GM19240 (cell line): Measurements from ENCODE around the gene ITGA6.

Experiments used
- DNase-seq: peaks from one replicate; pipeline ENCODE4 v3.0.0; 2011; ENCODE audit warnings: low spot score; ENCODE audit not compliant: insufficient read length

The ITGA6 gene

GRCh38 chr2:172427256-172427989 is at the start of gene ITGA6:
Gene ITGA6, plus strand, starts transcription at chr2:172427586.
- DNase-seq = no peak

- DNase-seq = no peak
Measured at GRCh38 chr2:172380436-172381274, 46.7 kb upstream of the ITGA6 start.

DNA sequence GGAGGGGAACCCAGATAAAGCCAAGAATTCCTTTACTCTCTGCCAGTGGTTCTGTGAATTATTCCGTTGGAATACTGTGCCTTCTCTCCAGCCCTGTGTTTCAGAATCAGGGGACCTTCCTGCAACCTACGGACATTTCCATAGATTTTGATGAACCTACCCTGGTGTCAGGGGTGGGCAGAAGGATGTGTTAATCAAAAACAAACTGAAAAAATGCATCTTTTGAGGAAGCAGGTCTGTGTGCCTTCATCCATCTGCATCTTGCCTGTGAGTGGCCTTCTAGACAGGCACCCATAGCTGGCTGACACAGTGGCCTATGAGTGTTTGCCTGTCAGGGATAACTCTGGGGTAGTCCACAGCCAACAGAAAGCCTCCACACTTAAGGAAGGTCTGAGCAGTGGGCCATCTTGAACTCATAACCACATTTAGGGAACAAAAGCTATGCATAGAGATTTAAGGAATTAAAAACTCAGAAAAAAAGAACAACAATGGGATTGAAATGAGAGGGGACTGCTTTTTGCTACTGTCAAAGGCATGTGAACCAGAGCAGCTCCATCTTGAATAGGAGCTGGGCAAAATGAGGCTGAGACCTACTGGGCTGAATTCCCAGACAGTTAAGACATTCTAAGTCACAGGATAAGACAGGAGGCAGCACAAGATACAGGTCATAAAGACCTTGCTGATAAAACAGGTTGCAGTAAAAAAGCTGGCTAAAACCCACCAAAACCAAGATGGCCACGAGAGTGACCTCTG is 45.9 kb upstream of the ITGA6 start:
- DNase-seq = no peak

DNA sequence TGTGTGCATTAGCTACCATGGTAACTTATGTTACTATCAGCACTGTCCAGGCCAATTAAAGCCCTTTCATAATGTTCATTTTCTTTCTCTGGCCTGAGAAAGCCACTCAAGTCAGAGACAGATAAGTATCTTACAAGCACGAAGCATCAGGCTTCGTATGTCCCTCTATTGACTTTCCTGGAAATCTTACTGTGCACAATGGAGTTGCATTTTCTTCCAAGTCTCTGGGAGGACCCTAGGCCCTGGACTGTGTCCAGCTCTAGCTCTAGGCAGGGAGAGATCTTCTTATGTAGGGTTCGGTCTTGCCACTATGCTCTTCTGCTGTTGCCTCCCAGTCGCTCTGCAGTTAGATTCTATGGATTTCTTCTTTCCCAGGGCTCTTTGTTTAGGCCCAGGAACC is 40.0 kb upstream of the ITGA6 start:
- DNase-seq = no peak

- DNase-seq = no peak
Measured at GRCh38 chr2:172389685-172390339, 37.6 kb upstream of the ITGA6 start.

DNA sequence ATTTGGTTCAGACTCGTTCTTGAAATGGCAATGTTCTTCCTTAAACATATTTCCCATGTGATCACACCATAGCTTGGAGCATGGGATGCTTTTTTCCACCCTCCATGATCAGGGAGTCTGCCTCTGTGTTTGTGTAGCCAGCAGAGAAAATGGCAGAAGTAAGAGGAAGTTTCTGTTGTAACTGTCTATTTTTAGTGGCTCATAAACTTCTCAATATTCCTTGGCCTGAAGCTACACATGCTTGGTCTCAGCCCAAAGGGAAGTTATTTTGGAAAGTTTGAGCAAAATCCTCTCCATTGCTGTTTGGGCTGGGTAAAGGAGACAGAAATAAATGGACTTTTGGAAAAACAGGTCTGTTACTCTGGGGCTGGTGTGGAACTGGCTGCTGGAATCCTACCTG is 33.4 kb upstream of the ITGA6 start:
- DNase-seq = no peak

- DNase-seq = no peak
Measured at GRCh38 chr2:172395503-172395902, 31.9 kb upstream of the ITGA6 start.

DNA sequence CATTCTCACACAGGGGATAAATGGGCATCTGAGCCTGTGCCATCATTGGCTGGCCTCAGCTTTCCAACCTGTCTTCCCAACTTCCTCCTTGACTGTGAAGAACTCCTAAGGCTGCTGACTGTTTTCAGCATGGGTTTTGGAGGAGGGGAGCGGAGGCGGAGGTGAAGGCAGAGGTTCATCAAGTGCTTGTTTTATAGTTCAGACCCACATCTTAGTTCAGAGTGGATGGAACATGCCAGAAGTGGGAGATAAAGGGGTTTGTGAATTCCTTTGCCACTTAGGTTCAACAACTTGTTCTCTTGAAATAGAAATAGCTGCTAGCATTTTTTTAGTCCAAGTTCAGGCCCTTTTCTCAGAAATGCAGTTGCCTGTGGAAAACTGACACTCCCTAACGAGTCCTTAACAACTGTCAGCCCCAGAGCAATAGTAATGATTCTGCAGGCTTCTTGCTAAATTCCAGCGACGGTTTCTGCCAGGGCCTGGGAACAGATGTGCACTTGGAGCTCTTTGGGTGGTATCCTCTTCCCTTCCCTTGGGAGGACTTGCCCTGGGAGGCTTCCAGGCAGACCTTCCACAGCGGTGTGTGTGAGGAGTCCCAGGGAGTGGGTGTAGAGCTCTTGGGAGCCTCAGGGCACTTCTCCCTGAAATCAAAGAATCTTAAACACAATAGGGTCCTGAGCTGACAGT is 30.1 kb upstream of the ITGA6 start:
- DNase-seq = no peak

DNA sequence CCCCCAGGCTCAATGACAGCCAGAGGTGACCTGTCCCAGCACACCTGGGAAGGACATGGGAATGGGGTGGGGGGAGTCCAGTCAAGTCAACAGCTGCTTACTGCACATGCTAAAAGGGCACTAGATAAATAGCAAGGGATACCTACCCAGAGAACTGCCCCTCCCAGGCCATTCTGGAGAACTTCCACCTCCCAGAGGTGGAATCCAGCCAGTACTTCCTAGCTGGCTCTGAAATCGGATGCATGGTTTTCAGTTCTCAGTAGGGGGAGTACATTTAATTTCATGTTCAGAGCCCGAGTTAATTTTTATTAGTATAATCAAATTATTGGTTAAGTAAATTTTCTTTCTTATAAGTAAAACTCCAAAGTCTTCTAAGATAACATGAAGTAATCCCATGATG is 28.9 kb upstream of the ITGA6 start:
- no peak for DNase-seq

DNA sequence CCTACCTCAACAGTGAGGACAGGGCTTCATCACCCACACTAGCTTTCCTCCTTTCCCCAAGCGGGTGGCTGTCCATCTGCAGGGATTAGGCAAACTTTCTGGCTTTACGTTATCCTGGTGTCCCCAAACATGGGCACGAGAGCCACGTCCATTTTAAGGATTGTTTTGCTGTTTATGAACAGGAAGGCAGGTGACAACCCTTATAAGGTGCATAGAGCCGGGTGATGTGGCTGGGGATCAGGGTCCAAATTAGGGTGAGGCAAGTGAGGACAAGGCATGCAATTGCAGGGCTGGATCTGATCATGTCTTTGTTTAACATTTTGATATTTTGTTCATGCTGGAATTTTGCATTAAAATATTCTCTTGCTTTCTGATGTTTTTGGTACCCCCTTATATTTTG is 27.6 kb upstream of the ITGA6 start:
- no peak for DNase-seq

DNA sequence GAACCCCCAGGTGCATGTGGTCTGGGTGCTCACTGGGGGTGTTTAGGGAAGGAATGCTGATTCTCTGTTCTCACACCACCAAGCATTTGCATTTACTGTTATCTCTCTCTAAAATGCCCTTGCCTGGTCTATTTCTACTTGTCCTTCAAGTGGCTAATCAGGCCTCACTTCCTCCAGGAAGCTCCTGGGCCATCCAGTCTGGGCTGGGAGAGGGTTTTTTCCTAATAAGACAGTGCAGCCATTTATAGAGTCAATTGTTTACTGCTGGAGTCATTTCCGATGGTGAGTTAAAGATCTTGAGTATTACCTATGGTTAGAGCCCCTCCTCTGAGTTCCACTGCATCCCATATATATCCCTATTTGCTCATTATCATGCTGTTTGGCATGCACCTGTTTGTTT is 25.2 kb upstream of the ITGA6 start:
- no peak for DNase-seq

DNA sequence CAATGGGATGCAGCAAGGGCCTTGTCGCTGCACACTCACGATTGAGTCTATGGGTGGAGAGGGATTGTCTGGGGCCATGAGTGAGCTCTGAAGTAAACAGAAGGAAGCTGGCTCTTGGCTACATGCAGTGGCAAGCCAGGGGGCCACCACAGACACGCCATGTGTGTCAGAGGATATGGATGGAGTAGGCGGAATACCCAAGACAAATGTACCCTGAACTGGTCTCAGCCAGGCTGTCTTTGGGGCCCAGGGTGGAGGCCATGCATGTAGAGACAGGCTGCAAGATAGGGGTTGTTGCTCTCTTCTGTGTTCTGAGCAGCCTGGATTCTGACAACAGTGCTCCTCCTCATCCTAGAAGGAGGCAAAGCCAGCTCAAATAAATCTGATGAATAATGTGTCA is 24.0 kb upstream of the ITGA6 start:
- DNase-seq = no peak

DNA sequence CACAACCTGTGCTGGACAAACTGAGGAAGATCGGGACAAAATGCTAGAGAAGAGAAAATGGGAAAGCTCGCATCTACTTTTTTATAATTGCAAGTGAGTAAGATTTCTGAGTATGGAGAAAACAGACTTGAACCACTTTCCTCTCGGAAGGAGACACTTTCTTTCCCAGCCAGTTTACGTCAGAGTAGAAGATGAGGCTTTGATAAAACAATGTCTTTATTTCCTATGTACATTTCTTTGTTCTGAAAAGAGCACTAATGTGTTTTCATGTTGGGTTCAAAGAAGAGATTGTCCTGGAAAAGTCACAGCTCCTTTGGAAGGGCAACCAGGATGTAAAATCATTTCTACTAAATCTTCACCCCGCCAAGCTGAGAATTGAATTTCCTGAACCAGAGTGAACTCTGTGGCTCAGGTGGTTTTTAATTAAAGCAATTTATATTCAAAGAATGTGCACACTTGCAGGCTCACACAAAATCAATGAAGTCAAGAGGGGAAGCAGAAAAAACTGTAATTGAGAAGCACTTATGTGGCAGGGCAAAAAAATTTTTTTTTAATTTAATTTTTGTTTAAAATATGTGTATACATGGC is 23.4 kb upstream of the ITGA6 start:
- no peak for DNase-seq

- DNase-seq = no peak
Measured at GRCh38 chr2:172404824-172405223, 22.6 kb upstream of the ITGA6 start.

DNA sequence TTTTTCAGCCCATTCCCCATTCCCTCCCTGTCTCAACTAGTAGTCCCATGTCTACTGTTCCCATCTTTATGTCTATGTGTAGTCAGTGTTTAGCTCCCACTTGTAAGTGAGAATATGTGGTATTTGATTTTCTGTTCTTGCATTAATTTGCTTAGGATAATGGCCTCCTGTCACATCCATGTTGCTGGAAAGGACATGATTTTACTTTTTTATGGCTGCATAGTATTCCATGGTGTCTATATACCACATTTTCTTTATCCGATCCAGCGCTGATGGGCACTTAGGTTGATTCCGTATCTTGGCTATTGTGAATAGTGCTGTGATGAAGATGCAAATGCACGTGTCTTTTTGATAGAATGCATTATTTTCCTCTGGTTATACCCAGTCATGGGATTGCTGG is 21.7 kb upstream of the ITGA6 start:
- no peak for DNase-seq

- no peak for DNase-seq
Measured at GRCh38 chr2:172408143-172408766, 19.1 kb upstream of the ITGA6 start.

DNA sequence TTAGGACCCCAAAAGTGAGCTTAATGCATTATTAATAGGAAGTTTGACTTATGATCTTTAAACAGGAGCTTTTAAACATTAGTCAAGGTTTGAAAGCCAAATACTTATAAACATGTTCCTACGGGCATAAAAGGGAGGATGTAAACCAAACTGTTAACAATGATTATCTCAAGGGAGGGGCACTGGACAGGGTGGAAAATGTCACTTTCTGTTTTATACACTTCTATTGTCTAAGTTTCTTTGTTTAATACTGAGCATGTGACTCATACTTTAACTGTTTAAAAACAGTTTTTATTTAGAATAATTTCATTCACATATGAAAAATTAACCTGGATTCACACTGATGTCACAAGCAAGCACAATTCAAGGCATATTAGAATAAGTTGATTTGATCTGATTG is 18.3 kb upstream of the ITGA6 start:
- DNase-seq = no peak

DNA sequence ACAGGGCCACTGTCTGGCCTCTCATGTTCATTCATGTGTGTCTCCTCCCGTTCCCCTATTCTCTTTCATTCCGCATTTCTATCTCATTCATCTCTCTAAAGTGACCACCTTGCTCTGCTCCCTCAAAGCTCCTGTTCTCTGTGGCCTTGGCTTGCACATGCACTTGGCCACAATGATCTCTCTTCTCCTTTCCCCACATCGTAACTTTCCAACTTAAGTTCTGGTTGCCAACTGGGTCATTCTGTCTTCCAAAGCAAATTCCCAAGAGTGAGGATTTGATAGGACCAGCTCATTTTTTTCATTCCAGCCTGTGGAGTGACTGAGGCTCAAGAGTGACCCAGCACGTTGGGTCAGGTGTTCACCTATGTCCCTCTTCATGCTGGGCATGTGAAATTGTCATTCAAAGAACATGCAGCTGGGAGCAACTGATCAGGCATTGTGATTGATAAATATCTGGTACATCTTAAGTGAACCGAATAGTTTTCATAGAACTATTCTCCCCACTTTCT is 14.3 kb upstream of the ITGA6 start:
- no peak for DNase-seq

- DNase-seq = no peak
Measured at GRCh38 chr2:172415157-172415864, 12.1 kb upstream of the ITGA6 start.

DNA sequence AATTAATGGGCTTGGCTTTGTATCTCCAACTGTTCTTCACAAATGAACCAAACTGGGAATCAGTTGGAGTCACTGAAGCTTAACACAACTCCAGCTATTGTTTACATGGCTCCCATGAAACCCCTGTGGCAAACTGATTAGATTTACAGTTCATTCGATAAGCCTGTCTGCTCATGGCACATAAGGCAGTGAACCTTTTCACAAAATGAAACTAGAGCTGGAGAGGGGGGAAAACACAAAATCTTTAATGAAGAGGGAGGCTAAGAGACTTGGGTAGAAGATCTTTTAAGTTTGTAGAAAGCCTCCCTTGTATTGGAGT is 11.6 kb upstream of the ITGA6 start:
- DNase-seq = no peak
